GM13976 (cell line): ENCODE data around the gene ARMC9.
A peak's percentile ranks its signal among the peaks of the same experiment; 100 is the strongest.

Source experiments
- DNase-seq: peaks from one replicate; pipeline ENCODE4 v3.0.0; 2012; ENCODE audit warnings: low spot score
- CTCF ChIP-seq: IDR thresholded peaks from 2 replicates; pipeline ENCODE4 v1.5.1; 2012; ENCODE audit warnings: borderline replicate concordance, mild to moderate bottlenecking; ENCODE audit not compliant: insufficient read depth; ENCODE audit errors: extremely low read depth, missing control alignments, control extremely low read depth
- in situ Hi-C: fragments of 300-500 bp; cut with MboI; formaldehyde crosslinking; loops from one replicate; pipeline ENCODE4 v1.12.0; 2022; ENCODE audit warnings: low sequenced_read_pairs, mixed read lengths, inconsistent platforms; ENCODE audit not compliant: unreplicated experiment

Gene ARMC9

GRCh38 chr2:231239751-231240150 is 41.3 kb downstream of the ARMC9 start:
- in situ Hi-C loops, result no loop called here

GRCh38 chr2:231241755-231242507 is 43.5 kb downstream of the ARMC9 start:
- in situ Hi-C loops, result no loop called here
- no peak for TF ChIP-seq CTCF
- no peak for DNase-seq

More at GRCh38 chr2:231239751-231240150, 41.3 kb downstream of the ARMC9 start:
- no peak for DNase-seq
- TF ChIP-seq CTCF, result no peak

- DNase-seq, result no peak
- in situ Hi-C loops, result no loop called here
- no peak for TF ChIP-seq CTCF
Observed at GRCh38 chr2:231243866-231244265, 45.4 kb downstream of the ARMC9 start.

GRCh38 chr2:231244382-231245248 is 46.2 kb downstream of the ARMC9 start:
- DNase-seq, result no peak
- no peak for TF ChIP-seq CTCF
- in situ Hi-C loops, result no loop called here

- in situ Hi-C loops, result no loop called here
- no peak for DNase-seq
- peak; percentile 25 for TF ChIP-seq CTCF
Observed at GRCh38 chr2:231245249-231246094, 47.0 kb downstream of the ARMC9 start.
